ENCODE data around the gene ANTXRL.
"Not testable (repeated sequence)": the region's sequence is repeated elsewhere in the genome, so short reads cannot be mapped to it uniquely, and the experiment has no call there.

ANTXRL gene

GRCh38 chr10:46255210-46255609, 31.6 kb upstream of the ANTXRL start:
- not testable (repeated sequence) for DNase-seq

DNA sequence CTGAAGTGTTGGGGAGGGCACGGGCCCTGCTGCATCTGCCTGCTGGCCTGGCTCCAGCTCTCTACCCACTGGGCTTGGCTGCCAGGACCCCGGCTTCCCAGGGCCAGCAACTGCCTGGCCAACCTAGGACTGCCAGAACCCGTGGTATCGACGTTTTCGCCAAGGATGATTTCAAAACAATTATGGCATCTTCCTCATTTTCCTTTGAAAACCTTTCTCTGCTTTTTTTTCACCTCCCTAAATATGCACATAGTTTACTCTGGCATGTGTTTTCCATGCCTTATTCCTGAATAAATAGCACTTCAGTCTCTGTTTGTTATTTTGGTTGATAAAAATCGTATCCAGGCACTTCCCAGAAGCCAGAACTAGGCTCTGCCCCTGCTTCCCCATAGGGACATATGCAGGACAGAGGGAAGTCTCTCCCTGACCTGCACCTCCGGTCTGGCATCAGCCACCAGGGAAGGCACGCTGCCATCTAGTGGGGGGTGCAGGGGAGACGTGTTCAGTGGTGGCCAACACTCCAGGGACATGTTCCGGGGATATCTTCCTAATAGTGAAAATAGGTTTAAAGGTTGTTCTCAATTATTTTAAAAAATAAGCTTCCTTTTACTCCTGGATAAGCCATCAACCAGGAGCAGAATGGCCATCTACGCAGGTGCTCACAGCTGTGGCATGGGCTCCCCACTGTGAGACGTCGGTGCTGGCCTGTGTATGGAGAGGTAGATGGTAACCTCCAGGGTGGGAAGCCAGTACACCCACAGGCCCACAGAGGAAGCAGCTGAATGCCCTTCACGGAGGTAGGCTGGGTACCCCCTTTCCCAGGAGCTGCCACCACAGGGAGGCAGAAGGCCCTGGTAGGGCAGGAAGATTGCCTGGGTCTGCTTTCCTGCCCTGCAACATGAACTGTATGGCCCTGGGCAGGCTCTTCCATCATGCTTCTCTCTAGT, 30.7 kb upstream of the ANTXRL start:
- peak; percentile 69 for DNase-seq

DNA sequence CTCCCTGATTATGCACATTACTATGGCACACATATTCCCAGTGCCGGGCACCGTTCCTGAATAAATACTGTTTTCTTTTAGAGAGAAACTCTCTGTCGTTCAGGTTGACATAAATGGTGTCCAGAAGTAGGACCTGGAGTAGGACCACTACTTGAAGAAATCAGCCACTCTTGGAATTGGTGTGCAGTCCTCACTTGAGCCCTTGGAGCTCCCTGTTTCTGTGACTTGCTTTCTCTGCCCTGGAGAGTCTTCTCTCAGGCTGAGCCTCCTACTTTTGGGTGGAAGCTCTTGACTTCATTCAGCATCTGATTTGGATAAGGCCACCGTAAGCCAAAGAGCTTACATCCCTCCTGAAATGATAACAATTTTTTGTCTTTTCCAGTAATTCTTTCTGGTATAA, 29.7 kb upstream of the ANTXRL start:
- no peak for DNase-seq

- not testable (repeated sequence) for DNase-seq
These were observed 23.8 kb upstream of the ANTXRL start for GRCh38 chr10:46262906-46263560.

DNA sequence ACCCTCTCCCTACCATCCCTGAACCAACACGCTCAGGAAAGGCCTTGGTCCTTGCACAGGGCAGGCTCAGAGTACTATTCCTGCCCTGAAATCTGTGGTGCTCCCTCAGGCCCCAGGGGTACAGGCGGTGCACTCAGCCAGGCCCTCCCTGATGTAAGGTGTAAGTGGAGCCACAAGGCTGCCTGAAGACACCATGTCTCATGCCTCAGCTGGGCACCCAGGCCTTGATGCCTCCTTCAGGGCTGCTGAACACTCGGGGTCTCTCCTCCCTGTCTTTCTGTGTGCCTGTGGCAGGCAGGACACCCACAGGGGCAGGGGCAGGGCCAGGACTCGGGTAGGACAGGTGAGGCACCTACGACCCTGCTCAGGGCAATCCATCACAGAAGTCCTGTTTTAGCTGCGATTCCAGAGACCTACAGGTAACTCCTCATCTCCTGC, 22.9 kb upstream of the ANTXRL start:
- no peak for DNase-seq

- no peak for DNase-seq
These were observed 22.5 kb upstream of the ANTXRL start for GRCh38 chr10:46264336-46264735.

- DNase-seq: no peak
These were observed 21.9 kb upstream of the ANTXRL start for GRCh38 chr10:46264737-46265368.

GRCh38 chr10:46265566-46266305, 21.1 kb upstream of the ANTXRL start:
- DNase-seq: not testable (repeated sequence)

- DNase-seq: no peak
These were observed 20.4 kb upstream of the ANTXRL start for GRCh38 chr10:46266306-46266985.

DNA sequence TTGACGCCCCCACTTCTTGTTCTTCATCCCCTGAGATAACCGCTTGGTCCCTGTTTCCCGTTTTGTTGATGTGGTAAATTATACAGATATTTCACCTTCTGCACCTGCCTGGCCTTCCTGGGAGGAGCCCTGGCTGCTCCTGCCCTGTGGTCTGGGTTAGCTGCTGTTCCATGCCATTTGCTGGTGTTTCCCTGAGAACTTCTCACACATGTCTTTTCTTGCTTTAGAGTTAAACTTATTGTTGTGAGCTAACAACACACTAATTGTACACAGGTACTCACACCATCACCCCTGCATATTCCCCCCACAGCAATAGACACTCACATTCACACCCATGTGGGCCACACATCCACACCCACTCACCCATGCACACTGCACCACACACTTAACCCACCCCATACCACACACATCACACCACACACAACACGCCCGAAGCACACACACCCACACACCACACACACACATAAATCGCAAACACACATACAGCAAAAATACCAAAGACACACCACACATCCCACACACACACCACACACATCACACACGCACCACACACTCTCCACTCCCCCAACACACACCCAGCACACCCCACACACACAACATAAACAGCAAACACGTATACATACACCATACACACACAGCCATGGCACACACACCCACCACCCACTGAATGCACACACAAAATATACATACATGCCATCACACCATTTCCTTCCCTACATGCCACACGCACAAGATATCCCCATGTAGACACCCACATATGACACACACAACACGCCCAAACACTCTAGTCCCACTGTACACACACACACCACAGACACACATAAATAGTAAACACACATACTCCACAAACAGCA, 19.4 kb upstream of the ANTXRL start:
- DNase-seq: no peak

GRCh38 chr10:46268076-46268881, 18.5 kb upstream of the ANTXRL start:
- peak; percentile 74 for DNase-seq

DNA sequence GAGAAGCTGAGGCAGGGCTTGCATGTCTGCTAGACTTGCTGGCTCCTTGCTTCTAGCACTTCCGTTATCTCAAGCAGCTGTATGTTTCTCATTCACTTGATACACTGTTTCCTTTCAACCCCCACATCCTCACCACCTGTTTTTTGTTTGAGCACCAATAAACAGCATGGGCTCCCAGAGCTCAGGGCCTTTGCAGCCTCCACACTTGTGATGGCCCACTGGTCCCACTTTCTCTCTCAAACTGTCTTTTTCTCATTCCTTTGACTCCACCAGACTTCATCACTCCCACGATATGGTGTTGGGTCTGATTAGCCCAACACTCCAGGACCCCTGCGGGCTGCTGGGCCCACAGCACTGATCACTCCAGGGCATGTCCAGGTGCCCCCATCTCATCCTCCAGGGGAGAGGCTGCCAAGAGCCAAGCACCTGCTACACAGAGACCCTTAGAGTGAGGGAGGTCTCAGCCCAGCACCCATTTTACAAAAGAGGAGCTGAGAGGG, 17.2 kb upstream of the ANTXRL start:
- DNase-seq: peak; percentile 63

GRCh38 chr10:46270086-46270811, 16.5 kb upstream of the ANTXRL start:
- no peak for DNase-seq

GRCh38 chr10:46270963-46271530, 15.8 kb upstream of the ANTXRL start:
- DNase-seq: not testable (repeated sequence)

DNA sequence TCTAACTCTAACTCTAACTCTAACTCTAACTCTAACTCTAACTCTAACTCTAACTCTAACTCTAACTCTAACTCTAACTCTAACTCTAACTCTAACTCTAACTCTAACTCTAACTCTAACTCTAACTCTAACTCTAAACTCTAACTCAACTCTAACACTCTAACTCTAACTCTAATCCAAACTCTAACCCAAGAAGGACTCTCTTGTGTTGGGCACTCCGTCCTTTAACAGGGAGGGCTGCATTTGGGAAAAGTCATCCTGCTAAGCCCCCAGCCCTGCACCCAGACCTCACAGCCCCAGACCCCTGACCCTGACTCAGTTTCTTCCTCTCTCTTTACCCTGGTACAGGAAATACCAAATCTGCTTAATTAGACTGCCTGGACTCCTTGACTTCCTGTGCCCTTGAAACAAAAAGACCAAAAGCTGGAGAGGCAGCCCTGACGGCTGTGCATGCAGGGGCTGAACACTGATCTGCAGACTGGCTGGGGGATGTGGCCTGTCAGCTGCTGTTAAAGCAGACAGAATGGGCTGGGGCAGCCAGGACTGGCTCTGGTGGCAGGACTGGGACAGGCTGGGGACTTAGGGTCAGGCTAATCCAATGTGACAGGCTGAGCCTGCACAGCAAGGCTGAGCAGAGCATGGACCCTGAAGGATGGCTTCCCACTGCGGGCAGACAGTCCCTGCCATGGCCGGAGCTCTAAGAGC, 14.8 kb upstream of the ANTXRL start:
- peak; percentile 57 for DNase-seq

DNA sequence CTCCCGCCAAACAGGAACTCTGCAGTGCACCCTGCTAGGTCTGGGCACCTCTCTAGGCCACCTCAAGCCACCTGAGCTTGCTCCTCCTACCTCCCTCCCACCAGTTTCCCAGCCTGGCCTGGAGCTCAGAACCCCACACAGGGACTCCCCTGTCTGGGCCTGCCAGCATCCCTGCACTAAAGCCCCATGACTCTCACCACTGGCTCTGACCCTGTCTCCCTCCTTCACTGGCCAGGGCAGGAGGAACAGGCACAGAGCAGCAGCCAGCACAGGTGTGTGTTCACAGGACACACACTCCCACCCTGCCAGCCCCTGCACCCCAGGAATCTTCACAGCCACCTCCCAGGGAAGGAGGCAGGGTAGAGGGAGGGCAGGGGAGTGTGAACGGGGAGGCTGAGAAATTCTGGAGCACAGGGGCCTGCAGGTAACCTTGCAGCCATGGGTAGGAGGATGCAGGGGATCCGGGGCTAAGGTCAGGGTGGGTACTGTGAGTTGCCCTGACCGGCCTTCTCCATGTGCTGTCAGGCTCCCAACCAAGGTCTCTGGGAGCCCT, 13.9 kb upstream of the ANTXRL start:
- DNase-seq: no peak

- DNase-seq: no peak
These were observed 13.0 kb upstream of the ANTXRL start for GRCh38 chr10:46273506-46274477.
